Cardiac fibroblast (primary cell): ENCODE measurements around the gene KCNAB1.

ENCODE experiments used
- DNase-seq, 2 donors: peaks; one replicate each; pipeline versions ENCODE4 v3.0.0 to v3.0.0-alpha.2; 2010; ENCODE audit warnings: low read depth in 2 of 2
- H3K4me3 ChIP-seq, 2 donors: replicated peaks in 1 of 2; 1 replicate in 1 of 2; 2 replicates in 1 of 2; pipeline ENCODE4 v1.5.1; 2011; ENCODE audit warnings: low read depth in 2 of 2, low read length in 2 of 2, mild to moderate bottlenecking in 2 of 2, moderate library complexity in 1 of 2
- CTCF ChIP-seq: IDR thresholded peaks from one replicate; pipeline ENCODE4 v1.5.1; 2011; ENCODE audit warnings: low read depth, mild to moderate bottlenecking, low read length, inconsistent platforms

KCNAB1 gene

GRCh38 chr3:156161172-156161571 lies 40.8 kb downstream of the KCNAB1 start:
- DNase-seq, result peak in 1 of 2 donors; percentile 18
- no peak overlapping the region for H3K4me3 ChIP-seq
- TF ChIP-seq CTCF, result no peak

- DNase-seq, result no peak
- no peak overlapping the region for H3K4me3 ChIP-seq
- no peak for TF ChIP-seq CTCF
These were observed 43.5 kb downstream of the KCNAB1 start for GRCh38 chr3:156163848-156164247.

GRCh38 chr3:156166808-156167207 lies 46.4 kb downstream of the KCNAB1 start:
- TF ChIP-seq CTCF, result no peak

GRCh38 chr3:156170571-156170970 lies 50.2 kb downstream of the KCNAB1 start:
- no peak overlapping the region for H3K4me3 ChIP-seq
- DNase-seq, result no peak
- no peak for TF ChIP-seq CTCF

More at GRCh38 chr3:156166808-156167207, 46.4 kb downstream of the KCNAB1 start:
- DNase-seq, result no peak
- no peak overlapping the region for H3K4me3 ChIP-seq

GRCh38 chr3:156171281-156172267 lies 51.2 kb downstream of the KCNAB1 start:
- no peak for TF ChIP-seq CTCF
- DNase-seq, result no peak
- H3K4me3 ChIP-seq, result no peak overlapping the region

GRCh38 chr3:156172536-156172935 lies 52.2 kb downstream of the KCNAB1 start:
- no peak overlapping the region for H3K4me3 ChIP-seq
- no peak for TF ChIP-seq CTCF
- DNase-seq, result no peak
